ENCODE data around the gene SELENOW. TPM values are rescaled to one million over a fixed set of nuclear protein-coding genes. Genes with fewer than 3 reads are reported as not detected.
"Not testable (repeated sequence)": the region's sequence is repeated elsewhere in the genome, so short reads cannot be mapped to it uniquely, and the experiment has no call there.

Gene SELENOW
- total RNA-seq, 4 donors from 2014 or later, result 1,363 to 1,667 (median 1,434) TPM

DNA sequence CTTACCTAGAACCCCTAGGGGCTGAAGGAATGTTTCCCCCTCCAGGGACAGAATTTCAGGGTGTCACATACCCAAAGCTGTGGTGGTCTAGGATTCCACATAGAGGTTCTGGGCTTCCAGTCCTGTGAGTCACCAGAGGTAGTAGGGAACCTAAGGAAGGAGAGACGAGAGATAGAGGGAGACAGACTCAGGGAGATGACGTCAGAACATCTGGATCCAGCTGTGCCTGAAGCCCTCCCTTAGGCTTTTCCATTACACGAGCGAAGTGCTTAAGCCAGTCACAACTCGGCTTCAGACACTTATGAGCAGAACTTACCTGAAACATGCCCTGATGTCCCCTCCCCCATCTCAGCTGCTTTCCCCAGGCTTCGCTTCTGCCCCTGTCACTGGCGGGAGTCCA is 11.8 kb upstream of the SELENOW start:
- TF ChIP-seq, protein P1, sequence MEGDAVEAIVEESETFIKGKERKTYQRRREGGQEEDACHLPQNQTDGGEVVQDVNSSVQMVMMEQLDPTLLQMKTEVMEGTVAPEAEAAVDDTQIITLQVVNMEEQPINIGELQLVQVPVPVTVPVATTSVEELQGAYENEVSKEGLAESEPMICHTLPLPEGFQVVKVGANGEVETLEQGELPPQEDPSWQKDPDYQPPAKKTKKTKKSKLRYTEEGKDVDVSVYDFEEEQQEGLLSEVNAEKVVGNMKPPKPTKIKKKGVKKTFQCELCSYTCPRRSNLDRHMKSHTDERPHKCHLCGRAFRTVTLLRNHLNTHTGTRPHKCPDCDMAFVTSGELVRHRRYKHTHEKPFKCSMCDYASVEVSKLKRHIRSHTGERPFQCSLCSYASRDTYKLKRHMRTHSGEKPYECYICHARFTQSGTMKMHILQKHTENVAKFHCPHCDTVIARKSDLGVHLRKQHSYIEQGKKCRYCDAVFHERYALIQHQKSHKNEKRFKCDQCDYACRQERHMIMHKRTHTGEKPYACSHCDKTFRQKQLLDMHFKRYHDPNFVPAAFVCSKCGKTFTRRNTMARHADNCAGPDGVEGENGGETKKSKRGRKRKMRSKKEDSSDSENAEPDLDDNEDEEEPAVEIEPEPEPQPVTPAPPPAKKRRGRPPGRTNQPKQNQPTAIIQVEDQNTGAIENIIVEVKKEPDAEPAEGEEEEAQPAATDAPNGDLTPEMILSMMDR (IDR thresholded peaks at IDR 0.05), result no peak
- no peak for TF ChIP-seq EP300 (IDR thresholded peaks at IDR 0.05)
- TF ChIP-seq POLR2AphosphoS5 (IDR thresholded peaks at IDR 0.05), result no peak
- TF ChIP-seq POLR2A (IDR thresholded peaks at IDR 0.05; ENCODE audit: low read depth), result no peak
- no peaks in the 10 kb centered on the region for H3K36me3 ChIP-seq
- WGBS, result 79% methylated on average over 7 of the region's 7 CpGs
- H3K4me3 ChIP-seq, result no peak overlapping the region
- intact Hi-C loops (cut with DNase I), result loop anchor here (1.0 kb wide), 1 partner anchor 22 kb away; no protein-coding TSS in a partner anchor
- no peak for DNase-seq (ENCODE audit: extremely low spot score)
- H3K4me1 ChIP-seq, result peaks cover 7 to 10% (median 9%) of the 10 kb centered on the region in 4 donors
- no peak overlapping the region for H3K27ac ChIP-seq (replicated peaks in 1 of 4)
- H3K27me3 ChIP-seq, result no peaks in the 10 kb centered on the region
- H3K9me3 ChIP-seq, result no peaks in the 10 kb centered on the region

DNA sequence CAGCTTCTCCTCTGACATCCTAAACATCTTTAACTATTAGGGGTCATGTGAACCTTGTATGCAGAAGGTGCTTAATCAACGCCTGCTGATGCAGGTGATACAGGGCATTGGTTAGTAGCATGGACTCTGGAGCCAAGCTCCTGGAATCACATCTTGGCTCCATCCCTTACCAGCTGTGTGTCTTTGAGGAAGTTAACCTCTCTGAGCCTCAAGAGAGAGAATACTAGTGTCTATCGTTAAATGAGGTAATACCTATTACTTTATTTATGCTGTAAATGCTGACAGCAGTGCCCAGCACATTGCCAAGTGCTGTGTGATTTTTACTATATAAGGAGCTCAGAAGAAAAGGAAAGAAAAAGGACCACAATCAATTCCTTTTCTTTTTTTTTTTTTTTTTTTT is 11.2 kb upstream of the SELENOW start:
- H3K27me3 ChIP-seq, result no peaks in the 10 kb centered on the region
- 91% methylated on average over 2 of the region's 2 CpGs for WGBS
- no peaks in the 10 kb centered on the region for H3K36me3 ChIP-seq
- peaks cover 7 to 10% (median 9%) of the 10 kb centered on the region in 4 donors for H3K4me1 ChIP-seq
- DNase-seq (ENCODE audit: extremely low spot score), result no peak
- intact Hi-C loops (cut with DNase I), result no loop called here
- no peak overlapping the region for H3K27ac ChIP-seq (replicated peaks in 1 of 4)
- TF ChIP-seq POLR2A (IDR thresholded peaks at IDR 0.05; ENCODE audit: low read depth) (no peak), EP300 (IDR thresholded peaks at IDR 0.05) (no peak), POLR2AphosphoS5 (IDR thresholded peaks at IDR 0.05) (no peak)
- TF ChIP-seq, protein P1 (IDR thresholded peaks at IDR 0.05), result no peak
- no peak overlapping the region for H3K4me3 ChIP-seq
- H3K9me3 ChIP-seq, result no peaks in the 10 kb centered on the region

DNA sequence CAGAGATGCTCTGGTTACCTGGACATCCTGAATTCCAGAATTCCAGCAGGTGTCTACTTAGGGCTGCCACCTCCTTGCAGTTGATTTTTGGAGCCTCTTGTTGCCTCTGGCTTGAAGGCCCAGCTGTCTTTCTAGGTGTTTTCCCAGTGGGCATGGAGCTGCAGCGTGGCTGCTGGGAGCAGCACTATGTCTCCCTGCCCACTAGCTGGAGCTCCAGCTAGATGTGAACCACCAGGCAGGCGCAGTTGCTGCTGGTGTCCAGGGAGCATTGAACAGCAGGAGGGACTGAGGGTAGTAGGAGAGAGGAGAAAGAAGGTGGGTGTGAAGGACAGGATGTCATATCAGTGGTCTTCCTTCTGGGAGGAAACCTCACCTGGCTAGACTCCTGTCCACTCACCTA is 9.9 kb upstream of the SELENOW start:
- Histone ChIP-seq H3K4me1 (peaks cover 3 to 10% (median 9%) of the 10 kb centered on the region in 4 donors), H3K9me3 (no peaks in the 10 kb centered on the region), H3K4me3 (no peak overlapping the region), H3K27me3 (no peaks in the 10 kb centered on the region), H3K36me3 (no peaks in the 10 kb centered on the region), H3K27ac (replicated peaks in 1 of 4) (no peak overlapping the region)
- no peak for TF ChIP-seq POLR2A (IDR thresholded peaks at IDR 0.05; ENCODE audit: low read depth)
- TF ChIP-seq, protein P1 (IDR thresholded peaks at IDR 0.05), result no peak
- TF ChIP-seq POLR2AphosphoS5 (IDR thresholded peaks at IDR 0.05), result no peak
- no peak for TF ChIP-seq EP300 (IDR thresholded peaks at IDR 0.05)
- DNase-seq (ENCODE audit: extremely low spot score), result no peak
- WGBS, result 76% methylated on average over 2 of the region's 2 CpGs
- intact Hi-C loops (cut with DNase I), result no loop called here

DNA sequence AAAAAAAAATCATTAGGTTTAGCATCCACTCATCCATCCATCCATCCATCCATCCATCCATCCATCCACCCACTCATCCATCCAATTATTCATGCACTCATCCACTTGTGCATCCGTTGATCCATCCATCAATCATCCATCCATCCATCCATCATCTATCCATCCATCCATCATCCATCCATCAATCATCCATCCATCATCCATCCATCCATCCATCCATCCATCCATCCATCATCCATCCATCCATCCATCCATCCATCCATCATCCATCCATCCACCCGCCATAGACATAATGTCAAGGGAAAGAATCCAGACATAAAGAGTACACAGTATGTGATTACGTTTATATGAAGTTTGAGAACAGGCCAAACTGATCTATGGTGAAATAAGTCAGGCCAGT is 9.0 kb upstream of the SELENOW start:
- TF ChIP-seq POLR2AphosphoS5 (IDR thresholded peaks at IDR 0.05) (no peak), POLR2A (IDR thresholded peaks at IDR 0.05; ENCODE audit: low read depth) (no peak), EP300 (IDR thresholded peaks at IDR 0.05) (no peak)
- TF ChIP-seq, protein P1 (IDR thresholded peaks at IDR 0.05), result no peak
- no peak overlapping the region for H3K27ac ChIP-seq (replicated peaks in 1 of 4)
- WGBS, result 88% methylated on average over 3 of the region's 3 CpGs
- no peaks in the 10 kb centered on the region for H3K9me3 ChIP-seq
- intact Hi-C loops (cut with DNase I), result no loop called here
- no peaks in the 10 kb centered on the region for H3K36me3 ChIP-seq
- H3K4me3 ChIP-seq, result no peak overlapping the region
- DNase-seq (ENCODE audit: extremely low spot score), result no peak
- peaks cover 3 to 10% (median 9%) of the 10 kb centered on the region in 4 donors for H3K4me1 ChIP-seq
- no peaks in the 10 kb centered on the region for H3K27me3 ChIP-seq

DNA sequence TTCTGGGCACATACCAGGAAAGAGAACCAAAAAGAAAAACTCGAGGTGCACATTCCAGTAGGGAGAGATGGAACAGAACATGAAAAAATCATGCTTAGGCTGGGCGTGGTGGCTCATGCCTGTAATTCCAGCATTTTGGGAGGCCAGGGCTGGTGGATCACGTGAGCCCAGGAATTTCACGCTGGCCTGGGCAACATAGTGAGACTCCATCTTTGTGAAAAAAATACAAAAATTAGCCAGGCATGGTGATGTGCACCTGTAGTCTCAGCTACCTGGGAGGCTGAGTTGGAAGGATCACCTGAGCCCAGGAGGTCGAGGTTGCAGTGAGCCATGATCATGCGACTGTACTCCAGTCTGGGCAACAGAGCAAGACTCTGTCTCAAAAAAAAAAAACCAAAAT is 7.2 kb upstream of the SELENOW start:
- WGBS, result 92% methylated on average over 6 of the region's 6 CpGs
- H3K4me1 ChIP-seq; H3K27ac ChIP-seq (replicated peaks in 1 of 4); H3K36me3 ChIP-seq; intact Hi-C loops (cut with DNase I); DNase-seq (ENCODE audit: extremely low spot score); H3K4me3 ChIP-seq; H3K9me3 ChIP-seq; H3K27me3 ChIP-seq: not testable (repeated sequence)

Data from esophagus muscularis mucosa (tissue), 4 donors.